Osteocyte (in vitro differentiated cells): ENCODE data around the gene CAPG. TPM values are rescaled to one million over a fixed set of nuclear protein-coding genes. Genes with fewer than 3 reads are reported as not detected.
"Not testable (repeated sequence)": the region's sequence is repeated elsewhere in the genome, so short reads cannot be mapped to it uniquely, and the experiment has no call there.

Experiments
- DNase-seq: peaks from one replicate; pipeline ENCODE4 v3.0.0; 2021; ENCODE audit warnings: mixed read lengths; ENCODE audit not compliant: unreplicated experiment; ENCODE audit errors: extremely low spot score
- H3K27ac Mint-ChIP-seq: one replicate; pipeline ENCODE4 v1.8.0; 2021; ENCODE audit warnings: mild to moderate bottlenecking, mixed read lengths; ENCODE audit not compliant: unreplicated experiment
- H3K27me3 Mint-ChIP-seq: one replicate; pipeline ENCODE4 v1.8.0; 2021; ENCODE audit warnings: mixed read lengths; ENCODE audit not compliant: unreplicated experiment
- H3K36me3 Mint-ChIP-seq: one replicate; pipeline ENCODE4 v1.8.0; 2021; ENCODE audit warnings: mixed read lengths; ENCODE audit not compliant: unreplicated experiment
- H3K4me1 Mint-ChIP-seq: one replicate; pipeline ENCODE4 v1.8.0; 2021; ENCODE audit warnings: mixed read lengths; ENCODE audit not compliant: unreplicated experiment
- H3K4me3 Mint-ChIP-seq: one replicate; pipeline ENCODE4 v1.8.0; 2021; ENCODE audit warnings: mild to moderate bottlenecking, moderate library complexity, mixed read lengths; ENCODE audit not compliant: unreplicated experiment
- H3K9me3 Mint-ChIP-seq: one replicate; pipeline ENCODE4 v1.8.0; 2021; ENCODE audit warnings: mixed read lengths; ENCODE audit not compliant: unreplicated experiment
- CTCF ChIP-seq: fragments of 200-600 bp; sonication (generic); IDR thresholded peaks from 2 replicates; pipeline ENCODE4 v1.5.0; 2021; ENCODE audit warnings: antibody characterized with exemption, mild to moderate bottlenecking, moderate library complexity
- total RNA-seq: library from RNA; stranded (reverse); gene quantifications from 2 replicates; pipeline ENCODE4 v1.2.1, GENCODE V29; 2021

Gene CAPG
- total RNA-seq, 1 donor from 2014 or later, result 32.8 TPM

- TF ChIP-seq CTCF, result no peak
- Mint-ChIP-seq H3K4me3 (no peak overlapping the region), H3K36me3 (peaks cover 5% of the 10 kb centered on the region), H3K4me1 (no peaks in the 10 kb centered on the region), H3K9me3 (peaks cover 2% of the 10 kb centered on the region), H3K27me3 (no peaks in the 10 kb centered on the region), H3K27ac (no peak overlapping the region)
- no peak for DNase-seq
Observed at GRCh38 chr2:85368921-85369320, 41.2 kb downstream of the CAPG start.

GRCh38 chr2:85367180-85367579 is 43.0 kb downstream of the CAPG start:
- no peaks in the 10 kb centered on the region for H3K9me3 Mint-ChIP-seq
- no peak overlapping the region for H3K4me3 Mint-ChIP-seq
- no peak for DNase-seq
- no peak overlapping the region for H3K27ac Mint-ChIP-seq
- H3K4me1 Mint-ChIP-seq, result no peaks in the 10 kb centered on the region
- no peak for TF ChIP-seq CTCF
- peaks cover 12% of the 10 kb centered on the region for H3K36me3 Mint-ChIP-seq
- H3K27me3 Mint-ChIP-seq, result no peaks in the 10 kb centered on the region

GRCh38 chr2:85362653-85363387 is 47.3 kb downstream of the CAPG start:
- H3K27ac Mint-ChIP-seq, H3K27me3 Mint-ChIP-seq, H3K4me1 Mint-ChIP-seq, H3K4me3 Mint-ChIP-seq, DNase-seq, H3K9me3 Mint-ChIP-seq: not testable (repeated sequence)
- peaks cover 24% of the 10 kb centered on the region for H3K36me3 Mint-ChIP-seq

GRCh38 chr2:85357736-85358135 is 52.4 kb downstream of the CAPG start:
- no peaks in the 10 kb centered on the region for H3K27me3 Mint-ChIP-seq
- no peak for DNase-seq
- no peak for TF ChIP-seq CTCF
- peaks cover 19% of the 10 kb centered on the region for H3K36me3 Mint-ChIP-seq
- no peaks in the 10 kb centered on the region for H3K9me3 Mint-ChIP-seq
- H3K27ac Mint-ChIP-seq, result no peak overlapping the region
- peaks cover 20% of the 10 kb centered on the region for H3K4me1 Mint-ChIP-seq
- no peak overlapping the region for H3K4me3 Mint-ChIP-seq

- Mint-ChIP-seq H3K9me3 (no peaks in the 10 kb centered on the region), H3K4me1 (peaks cover 25% of the 10 kb centered on the region), H3K27ac (no peak overlapping the region), H3K27me3 (no peaks in the 10 kb centered on the region), H3K4me3 (no peak overlapping the region), H3K36me3 (peaks cover 11% of the 10 kb centered on the region)
- no peak for DNase-seq
- TF ChIP-seq CTCF, result no peak
Observed at GRCh38 chr2:85356186-85356585, 54.0 kb downstream of the CAPG start.
